Measurements from ENCODE around the gene CYTH4.

CYTH4 gene

DNA sequence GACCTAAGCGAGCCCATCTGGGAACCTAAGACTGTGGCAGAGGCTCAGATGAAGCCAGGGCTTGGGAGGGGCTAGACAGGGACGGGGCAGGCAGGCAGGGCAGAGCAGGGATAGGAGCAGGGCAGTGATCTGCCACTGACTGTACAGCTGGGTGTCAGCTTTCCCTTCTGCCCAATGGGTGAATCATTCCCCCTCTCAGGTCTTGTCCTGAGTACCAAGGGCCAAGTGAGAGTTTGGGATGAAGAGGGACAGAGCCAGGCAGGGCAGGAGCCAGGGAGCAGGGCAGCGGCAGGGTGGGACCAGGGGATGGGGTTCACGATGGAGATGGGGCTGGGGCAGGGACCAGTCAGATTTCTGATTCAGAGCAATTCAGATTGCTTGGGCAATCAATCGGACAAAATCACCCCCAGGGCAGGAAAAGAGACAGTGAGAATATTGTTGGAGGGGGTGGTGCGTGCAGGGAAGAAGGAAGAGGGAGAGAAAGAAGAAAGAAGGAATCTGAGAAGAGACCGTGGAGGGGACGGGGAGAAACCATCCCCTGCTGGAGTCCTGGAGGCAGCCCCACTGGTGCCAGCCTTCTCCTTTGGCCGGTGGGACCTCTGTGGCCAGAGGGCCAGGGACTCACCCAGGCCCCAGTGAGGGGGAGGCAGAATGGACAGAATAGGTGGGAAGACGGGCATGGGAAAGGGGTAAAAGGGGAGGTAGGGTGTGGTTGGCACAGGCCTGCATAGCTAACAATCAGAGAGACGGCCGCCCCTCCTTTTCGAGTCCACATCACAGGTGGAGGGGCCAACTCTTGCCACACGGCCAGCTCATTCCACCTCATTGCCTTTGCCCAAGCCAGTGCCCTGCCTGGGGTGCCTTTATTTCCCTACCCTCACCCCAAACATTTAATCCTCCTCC, 47.2 kb downstream of the CYTH4 start:
- no peak for DNase-seq (ENCODE audit: extremely low read depth, low read depth)
- TF ChIP-seq CTCF (IDR thresholded peaks at IDR 0.05; ENCODE audit: low read depth, low read length), result no peak

- DNase-seq (ENCODE audit: extremely low read depth, low read depth), result no peak
- no peak for TF ChIP-seq CTCF (IDR thresholded peaks at IDR 0.05; ENCODE audit: low read depth, low read length)
Measured at GRCh38 chr22:37330200-37331033, 48.1 kb downstream of the CYTH4 start.

GRCh38 chr22:37331034-37331428, 48.7 kb downstream of the CYTH4 start:
- TF ChIP-seq CTCF (IDR thresholded peaks at IDR 0.05; ENCODE audit: low read depth, low read length), result no peak
- DNase-seq (ENCODE audit: extremely low read depth, low read depth), result no peak

DNA sequence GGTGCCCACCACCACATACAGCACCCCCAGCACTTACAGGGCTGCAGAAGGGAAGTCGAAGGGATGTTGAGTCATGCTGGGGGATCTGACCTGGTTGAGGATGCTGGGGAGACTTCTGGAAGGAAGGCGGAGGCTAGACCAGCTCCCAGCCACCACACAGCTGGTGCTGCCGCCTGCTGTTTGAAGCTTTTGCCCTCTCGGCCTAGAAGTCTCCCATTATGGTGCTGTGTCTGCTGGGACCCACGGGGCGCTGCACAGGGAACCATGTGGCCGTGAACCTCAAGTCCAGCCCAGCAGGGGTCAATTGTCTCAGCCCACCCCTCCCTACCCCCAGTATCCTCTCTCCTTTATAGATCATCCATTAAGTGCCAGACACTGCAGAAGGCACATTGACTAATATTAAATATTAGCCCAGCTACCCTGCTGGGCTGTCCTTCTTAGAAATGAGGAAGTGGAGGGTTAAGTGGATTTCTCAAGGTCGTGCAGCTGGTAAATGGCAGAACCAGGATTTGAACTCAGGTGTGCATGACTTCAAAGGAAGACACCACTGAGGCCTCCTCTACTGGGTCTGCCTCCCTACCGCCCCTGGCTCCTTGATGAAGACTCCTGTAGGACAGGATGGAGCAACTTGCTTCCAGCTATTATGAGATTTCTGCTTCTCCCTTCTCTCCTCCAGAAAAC, 49.7 kb downstream of the CYTH4 start:
- no peak for DNase-seq (ENCODE audit: extremely low read depth, low read depth)
- TF ChIP-seq CTCF (IDR thresholded peaks at IDR 0.05; ENCODE audit: low read depth, low read length), result no peak

GRCh38 chr22:37333724-37334460, 51.6 kb downstream of the CYTH4 start:
- TF ChIP-seq CTCF (IDR thresholded peaks at IDR 0.05; ENCODE audit: low read depth, low read length), result no peak
- no peak for DNase-seq (ENCODE audit: extremely low read depth, low read depth)

DNA sequence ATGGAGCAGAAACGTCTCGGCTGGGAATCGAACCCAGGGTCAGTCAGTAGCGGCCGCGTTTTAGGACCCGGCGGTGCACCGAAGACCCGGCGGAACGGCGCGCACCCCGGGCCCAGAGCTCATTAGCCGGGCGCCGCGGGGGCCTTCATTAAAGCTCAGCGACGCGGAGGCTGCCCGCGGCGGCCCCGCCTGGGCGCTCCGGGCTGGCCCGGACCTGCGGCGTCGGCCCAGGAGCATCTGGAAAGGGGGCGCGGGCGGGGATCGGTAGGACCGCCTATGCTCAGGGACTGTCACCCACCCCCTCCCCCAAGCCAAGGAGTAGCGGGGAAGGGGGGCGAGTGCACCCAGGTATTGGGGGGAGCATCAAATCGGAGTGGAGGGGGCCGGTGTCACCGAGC, 52.2 kb downstream of the CYTH4 start:
- no peak for TF ChIP-seq CTCF (IDR thresholded peaks at IDR 0.05; ENCODE audit: low read depth, low read length)
- no peak for DNase-seq (ENCODE audit: extremely low read depth, low read depth)

Data from AG09319 (cell line).